HG02981 (cell line): ENCODE measurements around the gene L3MBTL3.

Experiments used
- ATAC-seq: cut with Tn5 transposase; IDR thresholded peaks from one replicate; pipeline ENCODE4 v1.9.1; 2021; ENCODE audit warnings: mild to moderate bottlenecking, moderate library complexity; ENCODE audit not compliant: unreplicated experiment

L3MBTL3 gene

GRCh38 chr6:130026859-130027258 is 8.5 kb downstream of the L3MBTL3 start:
- no peak for ATAC-seq

- peak; percentile 88 for ATAC-seq
Measured at GRCh38 chr6:130027948-130028347, 9.6 kb downstream of the L3MBTL3 start.

GRCh38 chr6:130029163-130029562 is 10.8 kb downstream of the L3MBTL3 start:
- no peak for ATAC-seq

GRCh38 chr6:130032758-130033340 is 14.5 kb downstream of the L3MBTL3 start:
- ATAC-seq: no peak

- no peak for ATAC-seq
Measured at GRCh38 chr6:130033949-130034348, 15.6 kb downstream of the L3MBTL3 start.

- no peak for ATAC-seq
Measured at GRCh38 chr6:130034378-130035146, 16.2 kb downstream of the L3MBTL3 start.

GRCh38 chr6:130035211-130035610 is 16.8 kb downstream of the L3MBTL3 start:
- no peak for ATAC-seq

- ATAC-seq: no peak
Measured at GRCh38 chr6:130037207-130037811, 18.9 kb downstream of the L3MBTL3 start.

- ATAC-seq: peak; percentile 52
Measured at GRCh38 chr6:130041594-130041993, 23.2 kb downstream of the L3MBTL3 start.

GRCh38 chr6:130043344-130043743 is 25.0 kb downstream of the L3MBTL3 start:
- ATAC-seq: no peak

GRCh38 chr6:130045622-130046021 is 27.2 kb downstream of the L3MBTL3 start:
- no peak for ATAC-seq

GRCh38 chr6:130046671-130047070 is 28.3 kb downstream of the L3MBTL3 start:
- no peak for ATAC-seq

- no peak for ATAC-seq
Measured at GRCh38 chr6:130047088-130047995, 29.0 kb downstream of the L3MBTL3 start.

- ATAC-seq: no peak
Measured at GRCh38 chr6:130050230-130050629, 31.8 kb downstream of the L3MBTL3 start.

- no peak for ATAC-seq
Measured at GRCh38 chr6:130054725-130055124, 36.3 kb downstream of the L3MBTL3 start.

GRCh38 chr6:130055271-130055670 is 36.9 kb downstream of the L3MBTL3 start:
- ATAC-seq: no peak

GRCh38 chr6:130057495-130057894 is 39.1 kb downstream of the L3MBTL3 start:
- no peak for ATAC-seq

- ATAC-seq: no peak
Measured at GRCh38 chr6:130063806-130064205, 45.4 kb downstream of the L3MBTL3 start.

GRCh38 chr6:130065609-130066156 is 47.3 kb downstream of the L3MBTL3 start:
- no peak for ATAC-seq

- no peak for ATAC-seq
Measured at GRCh38 chr6:130069485-130069884, 51.1 kb downstream of the L3MBTL3 start.

GRCh38 chr6:130070326-130070725 is 51.9 kb downstream of the L3MBTL3 start:
- ATAC-seq: no peak
